Karpas-422 (cell line): Measurements from ENCODE around the gene INS. TPM values are rescaled to one million over a fixed set of nuclear protein-coding genes. Genes with fewer than 3 reads are reported as not detected.

ENCODE experiments used
- DNase-seq: peaks from one replicate; pipeline ENCODE4 v3.0.0-alpha.2; 2015
- H2AFZ ChIP-seq: fragments of 200-600 bp; sonication (generic); 2 replicates; pipeline ENCODE4 v1.6.1; 2014; ENCODE audit warnings: antibody characterized with exemption, low read length, mixed read lengths
- H3K27ac ChIP-seq: fragments of 200-600 bp; sonication (generic); 2 replicates; pipeline ENCODE4 v1.5.1; 2014; ENCODE audit warnings: mild to moderate bottlenecking, low read length, moderate library complexity
- H3K27me3 ChIP-seq: fragments of 200-600 bp; sonication (generic); 2 replicates; pipeline ENCODE4 v1.6.1; 2014; ENCODE audit warnings: low read length, mixed read lengths
- H3K36me3 ChIP-seq: fragments of 200-600 bp; sonication (generic); 2 replicates; pipeline ENCODE4 v1.6.1; 2014; ENCODE audit warnings: low read length, mixed read lengths; ENCODE audit not compliant: insufficient read depth
- H3K4me1 ChIP-seq: fragments of 200-600 bp; sonication (generic); 2 replicates; pipeline ENCODE4 v1.6.1; 2014; ENCODE audit warnings: mild to moderate bottlenecking, low read length, mixed read lengths
- H3K4me2 ChIP-seq: fragments of 200-600 bp; sonication (generic); 2 replicates; pipeline ENCODE4 v1.6.1; 2014; ENCODE audit warnings: low read length, low read depth, mild to moderate bottlenecking; ENCODE audit not compliant: poor library complexity, severe bottlenecking
- H3K4me3 ChIP-seq: fragments of 200-600 bp; sonication (generic); 2 replicates; pipeline ENCODE4 v1.5.1; 2014; ENCODE audit warnings: mild to moderate bottlenecking, antibody characterized with exemption, low read length, mixed read lengths
- H3K79me2 ChIP-seq: fragments of 200-600 bp; sonication (generic); 2 replicates; pipeline ENCODE4 v1.6.1; 2014; ENCODE audit warnings: mild to moderate bottlenecking, low read length, mixed read lengths
- H3K9ac ChIP-seq: fragments of 200-600 bp; sonication (generic); 2 replicates; pipeline ENCODE4 v1.6.0; 2014; ENCODE audit warnings: low read length
- H3K9me2 ChIP-seq: fragments of 200-600 bp; sonication (generic), shearing (Covaris generic); replicated peaks from 2 replicates; pipeline ENCODE4 v1.6.0; 2014; ENCODE audit warnings: mild to moderate bottlenecking, low read length, moderate library complexity; ENCODE audit not compliant: insufficient read depth
- H3K9me3 ChIP-seq: fragments of 300-700, 200-600 bp; sonication (generic); 2 replicates; pipeline ENCODE4 v1.6.1; 2014; ENCODE audit warnings: low read length, mixed read lengths
- H4K20me1 ChIP-seq: fragments of 200-600 bp; sonication (generic); 2 replicates; pipeline ENCODE4 v1.6.1; 2014; ENCODE audit warnings: mild to moderate bottlenecking, antibody characterized with exemption, low read length, low read depth; ENCODE audit not compliant: insufficient read depth
- total RNA-seq: library from RNA; depleted of rRNA; stranded (reverse); fragments of >200 nt; shearing (Covaris generic); gene quantifications from 2 replicates; pipeline ENCODE4 v1.2.3, GENCODE V29; 2014; ENCODE audit warnings: low replicate concordance

Gene INS
- total RNA-seq, 1 experiment from 2014 or later = not detected

GRCh38 chr11:2188745-2189144 is 27.7 kb upstream of the INS start:
- DNase-seq = no peak
- Histone ChIP-seq H3K79me2 (no peaks in the 10 kb centered on the region), H3K36me3 (no peaks in the 10 kb centered on the region), H3K4me1 (no peaks in the 10 kb centered on the region), H3K27ac (no peak overlapping the region), H3K4me2 (no peak overlapping the region), H3K9ac (no peak overlapping the region), H4K20me1 (no peaks in the 10 kb centered on the region), H3K4me3 (no peak overlapping the region), H3K9me3 (no peaks in the 10 kb centered on the region), H3K9me2 (no peaks in the 10 kb centered on the region), H3K27me3 (no peaks in the 10 kb centered on the region), H2AFZ (no peak overlapping the region)

- Histone ChIP-seq H3K79me2 (no peaks in the 10 kb centered on the region), H3K36me3 (no peaks in the 10 kb centered on the region), H3K9me2 (no peaks in the 10 kb centered on the region), H3K9ac (no peak overlapping the region), H3K27ac (no peak overlapping the region), H3K4me2 (no peak overlapping the region), H3K4me1 (no peaks in the 10 kb centered on the region), H3K4me3 (no peak overlapping the region), H4K20me1 (no peaks in the 10 kb centered on the region), H3K27me3 (no peaks in the 10 kb centered on the region), H2AFZ (no peak overlapping the region), H3K9me3 (no peaks in the 10 kb centered on the region)
- no peak for DNase-seq
Measured at GRCh38 chr11:2187280-2187707, 26.3 kb upstream of the INS start.

- H3K4me1 ChIP-seq = no peaks in the 10 kb centered on the region
- H3K4me2 ChIP-seq = no peak overlapping the region
- no peaks in the 10 kb centered on the region for H3K27me3 ChIP-seq
- no peak overlapping the region for H3K4me3 ChIP-seq
- H3K27ac ChIP-seq = no peak overlapping the region
- DNase-seq = peak; percentile 75
- H3K9me3 ChIP-seq = no peaks in the 10 kb centered on the region
- no peaks in the 10 kb centered on the region for H3K79me2 ChIP-seq
- H3K36me3 ChIP-seq = no peaks in the 10 kb centered on the region
- H4K20me1 ChIP-seq = no peaks in the 10 kb centered on the region
- H3K9ac ChIP-seq = no peak overlapping the region
- no peak overlapping the region for H2AFZ ChIP-seq
- H3K9me2 ChIP-seq = no peaks in the 10 kb centered on the region
Measured at GRCh38 chr11:2186669-2187279, 25.8 kb upstream of the INS start.

- no peak overlapping the region for H3K4me2 ChIP-seq
- no peak overlapping the region for H3K9ac ChIP-seq
- no peaks in the 10 kb centered on the region for H3K9me3 ChIP-seq
- H3K27me3 ChIP-seq = no peaks in the 10 kb centered on the region
- H3K36me3 ChIP-seq = no peaks in the 10 kb centered on the region
- H2AFZ ChIP-seq = no peak overlapping the region
- no peaks in the 10 kb centered on the region for H3K79me2 ChIP-seq
- H3K9me2 ChIP-seq = no peaks in the 10 kb centered on the region
- no peak overlapping the region for H3K27ac ChIP-seq
- H3K4me1 ChIP-seq = no peaks in the 10 kb centered on the region
- DNase-seq = no peak
- no peaks in the 10 kb centered on the region for H4K20me1 ChIP-seq
- H3K4me3 ChIP-seq = no peak overlapping the region
Measured at GRCh38 chr11:2185324-2186085, 24.5 kb upstream of the INS start.

GRCh38 chr11:2182692-2183474 is 21.9 kb upstream of the INS start:
- H3K4me2 ChIP-seq = no peak overlapping the region
- no peaks in the 10 kb centered on the region for H3K79me2 ChIP-seq
- no peaks in the 10 kb centered on the region for H3K36me3 ChIP-seq
- DNase-seq = no peak
- H3K9me3 ChIP-seq = no peaks in the 10 kb centered on the region
- no peaks in the 10 kb centered on the region for H3K9me2 ChIP-seq
- H3K27me3 ChIP-seq = no peaks in the 10 kb centered on the region
- H2AFZ ChIP-seq = no peak overlapping the region
- no peak overlapping the region for H3K27ac ChIP-seq
- no peaks in the 10 kb centered on the region for H4K20me1 ChIP-seq
- H3K9ac ChIP-seq = no peak overlapping the region
- H3K4me3 ChIP-seq = no peak overlapping the region
- no peaks in the 10 kb centered on the region for H3K4me1 ChIP-seq

- Histone ChIP-seq H3K9ac (no peak overlapping the region), H3K27ac (no peak overlapping the region), H3K79me2 (no peaks in the 10 kb centered on the region), H3K9me3 (no peaks in the 10 kb centered on the region), H3K27me3 (no peaks in the 10 kb centered on the region), H3K36me3 (no peaks in the 10 kb centered on the region), H3K4me1 (no peaks in the 10 kb centered on the region), H3K9me2 (no peaks in the 10 kb centered on the region), H4K20me1 (no peaks in the 10 kb centered on the region), H3K4me2 (no peak overlapping the region), H2AFZ (no peak overlapping the region), H3K4me3 (no peak overlapping the region)
- DNase-seq = no peak
Measured at GRCh38 chr11:2182075-2182474, 21.1 kb upstream of the INS start.

GRCh38 chr11:2180789-2181370 is 19.9 kb upstream of the INS start:
- no peak overlapping the region for H3K9ac ChIP-seq
- no peaks in the 10 kb centered on the region for H3K79me2 ChIP-seq
- H3K4me1 ChIP-seq = no peaks in the 10 kb centered on the region
- H3K36me3 ChIP-seq = no peaks in the 10 kb centered on the region
- H3K4me3 ChIP-seq = no peak overlapping the region
- no peaks in the 10 kb centered on the region for H3K9me2 ChIP-seq
- H3K4me2 ChIP-seq = no peak overlapping the region
- no peak overlapping the region for H3K27ac ChIP-seq
- H2AFZ ChIP-seq = no peak overlapping the region
- no peak for DNase-seq
- no peaks in the 10 kb centered on the region for H4K20me1 ChIP-seq
- no peaks in the 10 kb centered on the region for H3K27me3 ChIP-seq
- no peaks in the 10 kb centered on the region for H3K9me3 ChIP-seq

- no peaks in the 10 kb centered on the region for H3K36me3 ChIP-seq
- H3K9me3 ChIP-seq = no peaks in the 10 kb centered on the region
- H3K79me2 ChIP-seq = no peaks in the 10 kb centered on the region
- H3K27ac ChIP-seq = no peak overlapping the region
- no peaks in the 10 kb centered on the region for H3K9me2 ChIP-seq
- no peaks in the 10 kb centered on the region for H4K20me1 ChIP-seq
- no peak overlapping the region for H3K9ac ChIP-seq
- H3K27me3 ChIP-seq = no peaks in the 10 kb centered on the region
- no peak overlapping the region for H3K4me2 ChIP-seq
- no peak for DNase-seq
- no peaks in the 10 kb centered on the region for H3K4me1 ChIP-seq
- H2AFZ ChIP-seq = no peak overlapping the region
- no peak overlapping the region for H3K4me3 ChIP-seq
Measured at GRCh38 chr11:2180347-2180746, 19.3 kb upstream of the INS start.
